Left ventricle myocardium inferior (tissue), 1 donor: Measurements from ENCODE around the gene DDR1. TPM values are rescaled to one million over a fixed set of nuclear protein-coding genes. Genes with fewer than 3 reads are reported as not detected.

Experiments
- DNase-seq: peaks from one replicate; pipeline ENCODE4 v3.0.0-alpha.2; 2020
- H3K27ac ChIP-seq: fragments of 200-600 bp; replicated peaks from 2 replicates; pipeline ENCODE4 v1.8.0; 2021
- H3K27me3 ChIP-seq: fragments of 200-600 bp; 2 replicates; pipeline ENCODE4 v1.8.0; 2021; ENCODE audit warnings: low read depth
- H3K36me3 ChIP-seq: fragments of 200-600 bp; 2 replicates; pipeline ENCODE4 v1.8.0; 2021
- H3K4me1 ChIP-seq: fragments of 200-600 bp; 2 replicates; pipeline ENCODE4 v1.8.0; 2021
- H3K4me3 ChIP-seq: fragments of 200-600 bp; 2 replicates; pipeline ENCODE4 v1.8.0; 2021; ENCODE audit warnings: mild to moderate bottlenecking, moderate library complexity
- H3K9me3 ChIP-seq: fragments of 200-600 bp; replicated peaks from 2 replicates; pipeline ENCODE4 v1.8.0; 2021
- CTCF ChIP-seq: fragments of 200-600 bp; IDR thresholded peaks from 2 replicates; pipeline ENCODE4 v1.8.0; 2021; ENCODE audit warnings: antibody characterized with exemption, mild to moderate bottlenecking, borderline replicate concordance
- intact Hi-C: fragments of 100-400 bp; cut with micrococcal nuclease; formaldehyde crosslinking; loops from one replicate; pipeline ENCODE4 v1.11.0; 2022
- total RNA-seq: library from RNA; stranded (reverse); fragmentation: NEBNext Ultra II Directional; extraction: Animal tissue kit (Norgen Biotek cat#: 25700); gene quantifications from one replicate; pipeline ENCODE4 v1.2.1, GENCODE V29; 2021
- donor health status: DM: no; HTN: yes; CAD: no; lungs with severe emphysema.

DDR1 gene
- total RNA-seq, 1 donor from 2014 or later, result 28.2 TPM

DNA sequence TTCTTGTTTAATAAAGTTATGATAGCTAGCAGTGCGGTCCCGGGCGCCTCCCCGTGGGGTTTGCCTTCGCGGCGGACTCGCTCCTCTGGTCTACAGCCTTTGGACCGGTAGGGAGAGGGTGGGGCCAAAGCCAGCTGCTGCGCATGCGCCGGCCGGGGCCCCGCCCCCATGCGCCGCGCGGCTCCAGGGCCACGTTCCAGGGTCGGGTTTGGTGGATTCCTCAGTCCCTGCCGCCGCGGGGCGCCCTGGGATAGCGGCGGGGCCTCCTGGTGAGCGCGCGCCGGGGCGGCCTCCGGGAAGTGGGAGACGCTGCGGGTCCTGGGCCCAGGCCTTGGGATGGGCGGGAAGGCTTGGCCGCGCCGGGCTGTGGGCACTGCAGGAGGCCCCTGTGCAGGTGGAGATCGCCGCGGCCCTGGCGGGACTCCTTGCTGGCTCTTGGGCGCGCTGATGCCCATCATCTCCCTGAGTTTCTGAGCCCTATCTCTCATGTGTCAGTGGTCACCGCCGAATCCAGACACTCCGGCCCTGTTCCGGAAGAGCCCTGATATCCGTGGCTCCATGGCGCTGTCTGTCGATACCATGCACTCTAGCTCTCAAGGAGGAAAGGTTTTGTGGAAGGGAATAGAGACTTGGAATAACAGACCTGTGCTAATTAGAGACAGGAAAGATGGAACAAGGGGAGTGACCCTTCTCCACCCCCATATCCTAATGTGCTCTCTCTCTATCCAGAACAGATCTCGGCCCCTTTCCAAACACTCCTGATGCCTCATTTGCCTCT is 29.9 kb downstream of the DDR1 start, which contains the start of gene VARS2:
VARS2 (plus strand) TSS at position 163 of the 778 bp plus-strand sequence; CDS start at position 762, 599 bp downstream.
- Histone ChIP-seq H3K9me3 (no peaks in the 10 kb centered on the region), H3K36me3 (peaks cover 46% of the 10 kb centered on the region), H3K27ac (peak within 1 kb of the TSS; percentile 95), H3K27me3 (no peaks in the 10 kb centered on the region), H3K4me3 (peak within 1 kb of the TSS; percentile 74), H3K4me1 (peaks cover 28% of the 10 kb centered on the region)
- peak; percentile 54 for TF ChIP-seq CTCF
- peak; percentile 91 for DNase-seq
- intact Hi-C loops, result no loop called here

DNA sequence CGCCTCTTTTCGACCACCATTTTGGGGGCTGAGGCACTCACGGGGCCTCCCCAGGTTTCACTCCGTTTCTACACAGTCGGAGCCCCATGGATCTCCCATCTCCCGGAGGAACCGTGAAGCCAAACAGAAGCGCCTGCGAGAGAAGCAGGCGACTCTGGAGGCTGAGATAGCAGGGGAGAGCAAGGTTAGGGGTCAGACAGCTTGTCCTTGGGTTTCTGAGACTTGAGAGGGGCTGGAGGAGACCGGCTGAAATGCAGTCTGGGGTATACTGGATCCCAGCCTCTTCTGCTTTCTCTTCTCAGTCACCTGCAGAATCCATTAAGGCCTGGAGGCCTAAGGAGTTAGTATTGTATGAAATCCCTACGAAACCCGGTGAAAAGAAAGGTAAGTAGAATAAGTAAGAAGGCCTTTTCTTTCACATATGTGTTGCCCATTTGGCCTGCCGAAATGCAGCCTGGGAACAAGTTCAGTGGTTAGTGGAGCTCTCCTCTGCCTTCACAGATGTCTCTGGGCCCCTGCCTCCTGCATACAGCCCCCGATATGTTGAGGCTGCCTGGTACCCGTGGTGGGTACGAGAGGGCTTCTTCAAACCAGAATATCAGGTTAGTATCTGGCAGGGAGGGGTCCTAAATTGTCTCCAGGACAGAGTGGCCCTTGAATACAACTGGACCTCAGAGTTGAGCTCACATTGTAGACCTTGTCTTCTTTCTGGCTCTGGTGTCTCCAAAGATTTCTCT is 30.7 kb downstream of the DDR1 start:
- H3K4me3 ChIP-seq, result peak overlapping the region; percentile 74
- no peaks in the 10 kb centered on the region for H3K27me3 ChIP-seq
- H3K9me3 ChIP-seq, result no peaks in the 10 kb centered on the region
- intact Hi-C loops, result loop anchor here (5.0 kb wide), 1 partner anchor 157 kb away; no protein-coding TSS in a partner anchor
- DNase-seq, result no peak
- peaks cover 50% of the 10 kb centered on the region for H3K36me3 ChIP-seq
- no peak for TF ChIP-seq CTCF
- peaks cover 27% of the 10 kb centered on the region for H3K4me1 ChIP-seq
- H3K27ac ChIP-seq, result peak overlapping the region; percentile 95

GRCh38 chr6:30915591-30915946 is 31.2 kb downstream of the DDR1 start:
- Histone ChIP-seq H3K27ac (peak overlapping the region; percentile 95), H3K36me3 (peaks cover 50% of the 10 kb centered on the region)

GRCh38 chr6:30917041-30917440 is 32.7 kb downstream of the DDR1 start:
- H3K36me3 ChIP-seq, result peaks cover 50% of the 10 kb centered on the region
- H3K4me1 ChIP-seq, result peaks cover 27% of the 10 kb centered on the region
- intact Hi-C loops, result loop anchor here (5.0 kb wide), 1 partner anchor 155 kb away; no protein-coding TSS in a partner anchor
- TF ChIP-seq CTCF, result no peak
- no peaks in the 10 kb centered on the region for H3K9me3 ChIP-seq
- H3K4me3 ChIP-seq, result no peak overlapping the region
- no peak for DNase-seq
- H3K27me3 ChIP-seq, result no peaks in the 10 kb centered on the region
- no peak overlapping the region for H3K27ac ChIP-seq

More at GRCh38 chr6:30915591-30915946, 31.2 kb downstream of the DDR1 start:
- no peaks in the 10 kb centered on the region for H3K9me3 ChIP-seq
- TF ChIP-seq CTCF, result peak; percentile 72
- no peak for DNase-seq
- intact Hi-C loops, result loop anchor here (5.0 kb wide), 1 partner anchor 157 kb away; no protein-coding TSS in a partner anchor
- peaks cover 27% of the 10 kb centered on the region for H3K4me1 ChIP-seq
- no peaks in the 10 kb centered on the region for H3K27me3 ChIP-seq
- H3K4me3 ChIP-seq, result peak overlapping the region; percentile 74

- Histone ChIP-seq H3K36me3 (peaks cover 55% of the 10 kb centered on the region), H3K27ac (no peak overlapping the region), H3K9me3 (no peaks in the 10 kb centered on the region), H3K4me3 (no peak overlapping the region), H3K27me3 (no peaks in the 10 kb centered on the region), H3K4me1 (peaks cover 27% of the 10 kb centered on the region)
- intact Hi-C loops, result loop anchor here (5.0 kb wide), 1 partner anchor 155 kb away; no protein-coding TSS in a partner anchor
- TF ChIP-seq CTCF, result no peak
- DNase-seq, result no peak
Observed at GRCh38 chr6:30917487-30917886, 33.2 kb downstream of the DDR1 start.
